ENCODE results near the gene TNPO3.
"Not testable (repeated sequence)": the region's sequence is repeated elsewhere in the genome, so short reads cannot be mapped to it uniquely, and the experiment has no call there.

Gene TNPO3

DNA sequence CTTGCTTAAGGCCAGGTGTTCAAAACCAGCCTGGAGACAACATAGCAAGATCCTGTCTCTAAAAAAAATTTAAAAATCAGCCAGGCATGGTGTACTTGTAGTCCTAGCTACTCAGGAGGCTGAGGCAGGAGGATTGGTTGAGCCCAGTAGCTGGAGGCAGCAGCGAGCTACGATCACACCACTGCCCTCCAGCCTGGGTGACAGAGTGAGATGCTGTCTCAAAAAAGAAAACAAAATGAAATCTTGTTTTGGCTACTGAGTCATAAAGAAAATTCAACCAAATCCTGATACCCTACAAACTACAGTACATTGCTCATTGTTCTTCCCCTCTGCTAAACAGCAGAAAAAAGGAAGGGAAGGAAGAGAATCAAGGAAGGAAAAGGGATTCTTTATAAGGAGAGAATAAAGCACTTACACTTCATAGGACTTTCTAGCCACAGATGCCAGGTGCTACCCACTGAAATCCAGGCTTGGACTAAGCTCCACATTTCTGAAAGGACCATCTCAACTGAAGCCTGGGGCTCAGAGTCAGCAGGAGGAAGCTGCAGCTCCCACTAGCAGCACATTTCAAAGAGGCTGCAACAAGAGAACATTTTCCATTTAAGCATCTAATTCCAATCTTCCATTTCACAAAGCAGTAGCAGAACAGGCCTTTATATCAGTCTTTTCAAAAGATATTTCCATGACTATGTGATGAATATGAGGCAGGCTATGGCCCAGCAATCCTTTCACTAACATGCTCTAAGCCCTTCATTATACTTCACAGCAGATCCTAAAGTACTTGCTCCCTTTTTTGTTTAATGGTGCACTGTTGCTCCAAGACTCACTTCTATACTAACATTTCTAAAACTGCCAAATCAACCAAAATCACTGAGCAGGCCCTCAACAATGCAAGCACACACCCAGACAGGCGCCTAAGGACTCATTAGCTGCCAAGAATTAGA, 13.5 kb downstream of the TNPO3 start:
- Histone ChIP-seq H3K27me3 (ENCODE audit: low read depth, low read length) (no peaks in the 10 kb centered on the region), H3K79me2 (ENCODE audit: low read length) (peaks cover 100% of the 10 kb centered on the region), H3K27ac (ENCODE audit: low read length) (no peak overlapping the region), H3K4me2 (ENCODE audit: low read length) (no peak overlapping the region), H3K9me3 (ENCODE audit: insufficient read depth, low read length) (no peaks in the 10 kb centered on the region), H2AFZ (ENCODE audit: low read depth, low read length) (no peak overlapping the region), H3K9ac (ENCODE audit: low read length) (no peak overlapping the region), H3K4me3 (ENCODE audit: low read length) (no peak overlapping the region), H3K4me1 (ENCODE audit: low read length) (peaks cover 12% of the 10 kb centered on the region), H3K36me3 (replicated peaks; ENCODE audit: low read depth, low read length) (peaks cover 13% of the 10 kb centered on the region), H4K20me1 (ENCODE audit: insufficient read depth, low read length) (peaks cover 72% of the 10 kb centered on the region)
- no peak for TF ChIP-seq EZH2phosphoT487 (IDR thresholded peaks at IDR 0.05; ENCODE audit: low read depth)
- TF ChIP-seq, protein P1, sequence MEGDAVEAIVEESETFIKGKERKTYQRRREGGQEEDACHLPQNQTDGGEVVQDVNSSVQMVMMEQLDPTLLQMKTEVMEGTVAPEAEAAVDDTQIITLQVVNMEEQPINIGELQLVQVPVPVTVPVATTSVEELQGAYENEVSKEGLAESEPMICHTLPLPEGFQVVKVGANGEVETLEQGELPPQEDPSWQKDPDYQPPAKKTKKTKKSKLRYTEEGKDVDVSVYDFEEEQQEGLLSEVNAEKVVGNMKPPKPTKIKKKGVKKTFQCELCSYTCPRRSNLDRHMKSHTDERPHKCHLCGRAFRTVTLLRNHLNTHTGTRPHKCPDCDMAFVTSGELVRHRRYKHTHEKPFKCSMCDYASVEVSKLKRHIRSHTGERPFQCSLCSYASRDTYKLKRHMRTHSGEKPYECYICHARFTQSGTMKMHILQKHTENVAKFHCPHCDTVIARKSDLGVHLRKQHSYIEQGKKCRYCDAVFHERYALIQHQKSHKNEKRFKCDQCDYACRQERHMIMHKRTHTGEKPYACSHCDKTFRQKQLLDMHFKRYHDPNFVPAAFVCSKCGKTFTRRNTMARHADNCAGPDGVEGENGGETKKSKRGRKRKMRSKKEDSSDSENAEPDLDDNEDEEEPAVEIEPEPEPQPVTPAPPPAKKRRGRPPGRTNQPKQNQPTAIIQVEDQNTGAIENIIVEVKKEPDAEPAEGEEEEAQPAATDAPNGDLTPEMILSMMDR (IDR thresholded peaks at IDR 0.05; ENCODE audit: low read depth, low read length): no peak

DNA sequence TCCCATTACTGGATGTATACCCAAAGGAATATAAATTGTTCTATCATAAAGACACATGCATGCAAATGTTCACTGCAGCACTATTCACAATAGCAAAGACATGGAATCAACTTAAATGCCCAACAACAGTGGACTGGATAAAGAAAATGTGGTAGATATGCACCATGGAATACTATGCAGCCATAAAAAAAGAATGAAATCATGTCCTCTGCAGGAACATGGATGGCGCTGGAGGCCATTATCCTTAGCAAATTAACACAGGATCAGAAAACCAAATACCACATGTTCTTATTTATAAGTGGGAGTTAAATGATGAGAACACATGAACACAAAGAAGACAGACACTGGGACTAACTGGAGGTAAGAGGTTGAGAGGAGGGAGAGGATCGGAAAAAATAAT, 16.4 kb downstream of the TNPO3 start:
- not testable (repeated sequence) for H3K9ac ChIP-seq (ENCODE audit: low read length); H3K27me3 ChIP-seq (ENCODE audit: low read depth, low read length); H2AFZ ChIP-seq (ENCODE audit: low read depth, low read length); H3K27ac ChIP-seq (ENCODE audit: low read length); H3K9me3 ChIP-seq (ENCODE audit: insufficient read depth, low read length); H3K4me2 ChIP-seq (ENCODE audit: low read length); H3K4me3 ChIP-seq (ENCODE audit: low read length)
- peaks cover 12% of the 10 kb centered on the region for H3K4me1 ChIP-seq (ENCODE audit: low read length)
- peaks cover 28% of the 10 kb centered on the region for H3K36me3 ChIP-seq (replicated peaks; ENCODE audit: low read depth, low read length)
- H3K79me2 ChIP-seq (ENCODE audit: low read length): peaks cover 93% of the 10 kb centered on the region
- H4K20me1 ChIP-seq (ENCODE audit: insufficient read depth, low read length): peaks cover 53% of the 10 kb centered on the region

DNA sequence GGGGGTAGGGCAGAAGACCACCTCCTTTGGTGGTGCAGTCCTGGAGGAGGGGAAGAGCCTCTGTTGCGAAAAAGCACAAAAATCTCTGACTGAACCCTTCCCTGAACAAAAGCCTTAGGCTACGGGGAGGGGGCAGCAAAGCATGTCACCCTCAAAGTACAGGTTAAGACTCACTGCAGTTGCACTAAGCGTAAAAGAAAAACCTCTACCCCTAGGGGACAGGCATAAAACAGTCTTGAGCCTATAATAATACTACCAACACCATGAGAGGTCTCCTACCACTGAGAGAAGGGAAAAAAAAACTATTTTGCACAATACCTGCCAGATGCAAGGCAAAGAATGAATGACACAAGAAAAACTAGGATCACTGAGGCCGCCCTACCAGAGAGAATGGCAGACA, 17.3 kb downstream of the TNPO3 start:
- H3K27me3 ChIP-seq (ENCODE audit: low read depth, low read length): no peaks in the 10 kb centered on the region
- H4K20me1 ChIP-seq (ENCODE audit: insufficient read depth, low read length): peaks cover 51% of the 10 kb centered on the region
- peaks cover 34% of the 10 kb centered on the region for H3K36me3 ChIP-seq (replicated peaks; ENCODE audit: low read depth, low read length)

DNA sequence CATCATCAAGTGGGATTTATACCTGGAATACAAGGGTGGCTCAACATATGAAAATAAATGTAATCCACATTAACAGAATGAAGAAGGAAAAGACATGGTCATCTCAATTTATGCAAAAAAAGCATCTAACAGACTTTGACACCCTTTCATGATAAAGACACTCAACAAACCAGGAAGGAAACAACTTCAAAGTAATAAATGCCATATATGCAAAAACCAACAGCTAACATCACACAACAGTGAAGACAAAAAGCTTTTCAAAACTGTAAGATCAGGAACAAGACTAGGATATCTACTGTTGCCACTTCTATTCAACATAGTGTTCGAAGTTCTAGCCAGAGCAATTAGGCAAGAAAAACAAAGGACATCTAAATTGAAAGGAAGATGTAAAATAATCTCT, 22.9 kb downstream of the TNPO3 start:
- no peak overlapping the region for H3K27ac ChIP-seq (ENCODE audit: low read length)
- no peaks in the 10 kb centered on the region for H3K27me3 ChIP-seq (ENCODE audit: low read depth, low read length)
- no peak overlapping the region for H2AFZ ChIP-seq (ENCODE audit: low read depth, low read length)
- no peak overlapping the region for H3K4me3 ChIP-seq (ENCODE audit: low read length)
- H3K4me1 ChIP-seq (ENCODE audit: low read length): no peaks in the 10 kb centered on the region
- H3K4me2 ChIP-seq (ENCODE audit: low read length): no peak overlapping the region
- TF ChIP-seq, protein P1 (IDR thresholded peaks at IDR 0.05; ENCODE audit: low read depth, low read length): no peak
- TF ChIP-seq EZH2phosphoT487 (IDR thresholded peaks at IDR 0.05; ENCODE audit: low read depth): no peak
- peaks cover 60% of the 10 kb centered on the region for H4K20me1 ChIP-seq (ENCODE audit: insufficient read depth, low read length)
- peaks cover 54% of the 10 kb centered on the region for H3K36me3 ChIP-seq (replicated peaks; ENCODE audit: low read depth, low read length)
- H3K79me2 ChIP-seq (ENCODE audit: low read length): peaks cover 91% of the 10 kb centered on the region
- no peak overlapping the region for H3K9ac ChIP-seq (ENCODE audit: low read length)
- no peaks in the 10 kb centered on the region for H3K9me3 ChIP-seq (ENCODE audit: insufficient read depth, low read length)

More for the DNA sequence above, 17.3 kb downstream of the TNPO3 start:
- Histone ChIP-seq H3K79me2 (ENCODE audit: low read length) (peaks cover 93% of the 10 kb centered on the region), H2AFZ (ENCODE audit: low read depth, low read length) (no peak overlapping the region), H3K4me2 (ENCODE audit: low read length) (no peak overlapping the region), H3K9ac (ENCODE audit: low read length) (no peak overlapping the region), H3K4me1 (ENCODE audit: low read length) (peaks cover 12% of the 10 kb centered on the region), H3K9me3 (ENCODE audit: insufficient read depth, low read length) (no peaks in the 10 kb centered on the region), H3K4me3 (ENCODE audit: low read length) (no peak overlapping the region), H3K27ac (ENCODE audit: low read length) (no peak overlapping the region)
- TF ChIP-seq, protein P1 (IDR thresholded peaks at IDR 0.05; ENCODE audit: low read depth, low read length): no peak
- no peak for TF ChIP-seq EZH2phosphoT487 (IDR thresholded peaks at IDR 0.05; ENCODE audit: low read depth)

All from OCI-LY3 (cell line).